Prostate gland (tissue), 2 donors: Measurements from ENCODE around the gene CAMTA2.

ENCODE experiments used
- CTCF ChIP-seq, 4 experiments: fragments of 200-600 bp in 2 of 4; fragments of 450-650 bp in 2 of 4; sonication (generic) in 2 of 4; IDR thresholded peaks; 1 replicate in 3 of 4; 2 replicates in 1 of 4; pipeline ENCODE4 v1.5.1; 2016 to 2019; ENCODE audit warnings: antibody characterized with exemption in 4 of 4, mild to moderate bottlenecking in 2 of 4, moderate library complexity in 2 of 4
- POLR2AphosphoS5 ChIP-seq: sonication (generic); formaldehyde crosslinking; IDR thresholded peaks from one replicate; pipeline ENCODE4 v1.6.1; 2017; ENCODE audit warnings: antibody characterized with exemption

- no peak for TF ChIP-seq POLR2AphosphoS5
- TF ChIP-seq CTCF (IDR thresholded peaks at IDR 0.05), result no peak
Observed at GRCh38 chr17:4921320-4921719, 66.2 kb downstream of the CAMTA2 start.
